ENCODE data around the gene KCNQ5. TPM values are rescaled to one million over a fixed set of nuclear protein-coding genes. Genes with fewer than 3 reads are reported as not detected.

Gene KCNQ5
- total and polyA plus RNA-seq, 8 donors: 1.7 to 4.5 (median 2.5) TPM

GRCh38 chr6:72651967-72652956 lies 30.4 kb downstream of the KCNQ5 start:
- intact Hi-C loops (cut with DNase I): no loop called here
- no peak overlapping the region for H3K4me3 ChIP-seq
- ATAC-seq: no peak
- TF ChIP-seq, protein P1, sequence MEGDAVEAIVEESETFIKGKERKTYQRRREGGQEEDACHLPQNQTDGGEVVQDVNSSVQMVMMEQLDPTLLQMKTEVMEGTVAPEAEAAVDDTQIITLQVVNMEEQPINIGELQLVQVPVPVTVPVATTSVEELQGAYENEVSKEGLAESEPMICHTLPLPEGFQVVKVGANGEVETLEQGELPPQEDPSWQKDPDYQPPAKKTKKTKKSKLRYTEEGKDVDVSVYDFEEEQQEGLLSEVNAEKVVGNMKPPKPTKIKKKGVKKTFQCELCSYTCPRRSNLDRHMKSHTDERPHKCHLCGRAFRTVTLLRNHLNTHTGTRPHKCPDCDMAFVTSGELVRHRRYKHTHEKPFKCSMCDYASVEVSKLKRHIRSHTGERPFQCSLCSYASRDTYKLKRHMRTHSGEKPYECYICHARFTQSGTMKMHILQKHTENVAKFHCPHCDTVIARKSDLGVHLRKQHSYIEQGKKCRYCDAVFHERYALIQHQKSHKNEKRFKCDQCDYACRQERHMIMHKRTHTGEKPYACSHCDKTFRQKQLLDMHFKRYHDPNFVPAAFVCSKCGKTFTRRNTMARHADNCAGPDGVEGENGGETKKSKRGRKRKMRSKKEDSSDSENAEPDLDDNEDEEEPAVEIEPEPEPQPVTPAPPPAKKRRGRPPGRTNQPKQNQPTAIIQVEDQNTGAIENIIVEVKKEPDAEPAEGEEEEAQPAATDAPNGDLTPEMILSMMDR (IDR thresholded peaks at IDR 0.05): no peak
- H3K27me3 ChIP-seq: no peaks in the 10 kb centered on the region
- no peak for DNase-seq
- no peaks in the 10 kb centered on the region for H3K9me3 ChIP-seq
- H3K27ac ChIP-seq: no peak overlapping the region
- H3K36me3 ChIP-seq: no peaks in the 10 kb centered on the region
- H3K4me1 ChIP-seq: no peaks in the 10 kb centered on the region

DNA sequence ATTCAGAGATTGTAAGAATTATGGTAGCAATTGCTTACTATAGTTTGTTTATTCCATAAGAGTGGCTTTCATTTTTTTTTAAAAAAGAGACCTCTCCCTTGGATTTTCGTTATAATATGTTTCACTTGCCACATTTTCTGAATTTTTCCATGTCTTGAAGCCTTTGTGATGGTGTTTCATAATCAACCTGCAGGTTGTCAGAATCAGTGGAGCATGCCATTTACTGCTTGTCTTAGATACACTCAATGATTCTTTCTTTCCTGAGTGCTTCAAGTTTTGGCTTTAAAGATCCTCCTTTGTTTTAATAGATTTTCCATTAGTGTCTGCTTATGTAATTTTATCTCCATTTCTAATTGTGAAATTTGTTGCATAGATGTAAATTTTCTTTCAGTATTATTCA lies 31.2 kb downstream of the KCNQ5 start:
- Histone ChIP-seq H3K36me3 (no peaks in the 10 kb centered on the region), H3K27ac (no peak overlapping the region), H3K4me1 (no peaks in the 10 kb centered on the region), H3K27me3 (no peaks in the 10 kb centered on the region), H3K4me3 (no peak overlapping the region), H3K9me3 (no peaks in the 10 kb centered on the region)
- intact Hi-C loops (cut with DNase I): no loop called here
- DNase-seq: no peak
- TF ChIP-seq, protein P1 (IDR thresholded peaks at IDR 0.05): no peak
- ATAC-seq: no peak

- Histone ChIP-seq H3K36me3 (no peaks in the 10 kb centered on the region), H3K4me3 (no peak overlapping the region), H3K4me1 (no peaks in the 10 kb centered on the region), H3K27ac (no peak overlapping the region), H3K27me3 (no peaks in the 10 kb centered on the region), H3K9me3 (no peaks in the 10 kb centered on the region)
- intact Hi-C loops (cut with DNase I): no loop called here
- no peak for ATAC-seq
- DNase-seq: no peak
- TF ChIP-seq, protein P1 (IDR thresholded peaks at IDR 0.05): no peak
These were observed 32.3 kb downstream of the KCNQ5 start for GRCh38 chr6:72654071-72654621.

GRCh38 chr6:72657407-72658197 lies 35.7 kb downstream of the KCNQ5 start:
- Histone ChIP-seq H3K36me3 (no peaks in the 10 kb centered on the region), H3K27ac (no peak overlapping the region), H3K27me3 (no peaks in the 10 kb centered on the region), H3K4me1 (no peaks in the 10 kb centered on the region), H3K4me3 (no peak overlapping the region), H3K9me3 (no peaks in the 10 kb centered on the region)
- TF ChIP-seq, protein P1 (IDR thresholded peaks at IDR 0.05): no peak
- no peak for ATAC-seq
- intact Hi-C loops (cut with DNase I): no loop called here
- DNase-seq: no peak

- H3K9me3 ChIP-seq: no peaks in the 10 kb centered on the region
- no peak for ATAC-seq
These were observed 37.9 kb downstream of the KCNQ5 start for GRCh38 chr6:72659754-72660153.

More at GRCh38 chr6:72659754-72660153, 37.9 kb downstream of the KCNQ5 start:
- no peak for DNase-seq
- H3K4me3 ChIP-seq: no peak overlapping the region
- no peaks in the 10 kb centered on the region for H3K36me3 ChIP-seq
- H3K27ac ChIP-seq: no peak overlapping the region
- TF ChIP-seq, protein P1 (IDR thresholded peaks at IDR 0.05): no peak
- H3K4me1 ChIP-seq: no peaks in the 10 kb centered on the region
- H3K27me3 ChIP-seq: no peaks in the 10 kb centered on the region
- intact Hi-C loops (cut with DNase I): no loop called here

Measured in left lung (tissue), 10 donors.